HepG2 (cell line): ENCODE measurements around the gene CAPN13. TPM values are rescaled to one million over a fixed set of nuclear protein-coding genes. Genes with fewer than 3 reads are reported as not detected.

Experiments used
- ATAC-seq: fragments of 200-7000 bp; cut with Tn5 transposase; 3 replicates; pipeline ENCODE4 v1.9.1; 2020; ENCODE audit warnings: mild to moderate bottlenecking, moderate library complexity
- BruUV-seq: library from RNA; stranded (reverse); fragments of 400-500 nt; replicated peaks from 2 replicates; lab custom pipeline; 2021; lab: Mats Ljungman, UMichigan
- CTCF ChIA-PET: fragments of 300-600 bp; formaldehyde crosslinking; extraction: SDS; loops from one replicate; lab custom pipeline; 2021; ENCODE audit warnings: low total read pairs, inconsistent platforms, low intra/inter-chr PET ratio; lab: Yijun Ruan, JAX
- POLR2A ChIA-PET: fragments of 350-600 bp; sonication (Branson Sonifier 250); formaldehyde crosslinking; loops from one replicate; lab custom pipeline; 2020; ENCODE audit warnings: antibody characterized with exemption, inconsistent platforms; lab: Yijun Ruan, JAX
- DNase-seq: peaks from one replicate; pipeline ENCODE4 v3.0.0-alpha.2; 2015; ENCODE audit warnings: low spot score
- FAIRE-seq: peaks from 3 replicates; lab custom pipeline; 2011; peaks lifted over from hg19 to GRCh38; lab: Jason Lieb, UNC
- H2AFZ ChIP-seq: one replicate; pipeline ENCODE4 v1.6.1; 2011; ENCODE audit warnings: low read length, inconsistent platforms
- H3K27ac ChIP-seq: fragments of 300-600 bp; 3 replicates; pipeline ENCODE4 v1.8.0; 2011; ENCODE audit warnings: mixed run types, mild to moderate bottlenecking, mixed read lengths, low read length, inconsistent platforms; ENCODE audit not compliant: insufficient read depth; ENCODE audit errors: extremely low read length
- H3K27me3 ChIP-seq, 2 experiments: fragments of 200-600 bp in 1 of 2; 2 replicates in 1 of 2; 3 replicates in 1 of 2; pipeline versions ENCODE4 v1.6.0 to v1.8.0; 2011; ENCODE audit warnings: low read length in 2 of 2, mild to moderate bottlenecking in 2 of 2, moderate library complexity in 2 of 2, inconsistent platforms in 1 of 2; ENCODE audit not compliant: insufficient read depth in 2 of 2, control insufficient read depth in 1 of 2
- H3K36me3 ChIP-seq, 2 experiments: fragments of 200-600 bp in 1 of 2; replicated peaks in 1 of 2; 2 replicates in 1 of 2; 3 replicates in 1 of 2; pipeline versions ENCODE4 v1.5.1 to v1.8.0; 2011; ENCODE audit warnings: low read length in 2 of 2, inconsistent platforms in 1 of 2; ENCODE audit not compliant: insufficient read depth in 2 of 2, control insufficient read depth in 1 of 2
- H3K4me1 ChIP-seq: 2 replicates; pipeline ENCODE4 v1.5.1; 2012; ENCODE audit warnings: low read length, inconsistent platforms; ENCODE audit not compliant: insufficient read depth
- H3K4me2 ChIP-seq: 2 replicates; pipeline ENCODE4 v1.6.0; 2011; ENCODE audit warnings: low read depth, low read length, inconsistent platforms
- H3K4me3 ChIP-seq, 3 experiments: fragments of 200-600 bp in 1 of 3; sonication (generic), shearing (Covaris generic) in 1 of 3; replicated peaks in 1 of 3; 2 replicates each; pipeline ENCODE4 v1.5.1; 2011 to 2016; ENCODE audit warnings: low read length in 3 of 3, inconsistent platforms in 2 of 3, low read depth in 2 of 3, mild to moderate bottlenecking in 2 of 3, control low read depth in 1 of 3, mixed read lengths in 1 of 3; ENCODE audit not compliant: insufficient read depth in 1 of 3
- H3K79me2 ChIP-seq: one replicate; pipeline ENCODE4 v1.6.1; 2011; ENCODE audit warnings: low read length, inconsistent platforms; ENCODE audit not compliant: insufficient read depth
- H3K9ac ChIP-seq: 2 replicates; pipeline ENCODE4 v1.6.0; 2011; ENCODE audit warnings: mild to moderate bottlenecking, low read depth, low read length, inconsistent platforms; ENCODE audit not compliant: insufficient read depth
- H3K9me3 ChIP-seq: 2 replicates; pipeline ENCODE4 v1.5.1; 2012; ENCODE audit warnings: mild to moderate bottlenecking, low read length
- H4K20me1 ChIP-seq: 2 replicates; pipeline ENCODE4 v1.6.0; 2011; ENCODE audit warnings: inconsistent platforms, mild to moderate bottlenecking, low read length, moderate library complexity; ENCODE audit not compliant: insufficient read depth
- CENPBD1 ChIP-seq: sonication (generic); formaldehyde crosslinking; IDR thresholded peaks from 2 replicates; pipeline ENCODE4 v1.8.0; 2022; ENCODE audit warnings: missing genetic modification reagents, low read depth, mild to moderate bottlenecking, borderline replicate concordance
- KMT2B ChIP-seq: IDR thresholded peaks from 2 replicates; pipeline ENCODE4 v1.6.1; 2016; ENCODE audit warnings: missing genetic modification reagents, missing compliant biosample characterization
- NR2F1 ChIP-seq, 2 experiments: fragments of 450-650 bp in 1 of 2; formaldehyde crosslinking in 1 of 2; IDR thresholded peaks; 2 replicates each; pipeline versions ENCODE4 v1.5.0 to v1.6.1; 2016 to 2020; ENCODE audit warnings: mild to moderate bottlenecking in 1 of 2, missing compliant biosample characterization in 1 of 2, missing genetic modification reagents in 1 of 2, moderate library complexity in 1 of 2
- PTBP1 ChIP-seq: fragments of 200-400 bp; formaldehyde crosslinking; IDR thresholded peaks from 2 replicates; pipeline ENCODE4 v1.6.1; 2018; ENCODE audit warnings: low read length, low read depth; ENCODE audit not compliant: poor library complexity, severe bottlenecking
- USF2 ChIP-seq, 2 experiments: sonication (generic) in 1 of 2; formaldehyde crosslinking in 1 of 2; IDR thresholded peaks; 2 replicates each; pipeline versions ENCODE4 v1.5.1 to v1.6.1; 2011 to 2020; ENCODE audit warnings: borderline replicate concordance in 1 of 2, low read depth in 1 of 2, low read length in 1 of 2, mild to moderate bottlenecking in 1 of 2, missing genetic modification reagents in 1 of 2, moderate library complexity in 1 of 2
- ZFP62 ChIP-seq: sonication (generic); formaldehyde crosslinking; IDR thresholded peaks from 2 replicates; pipeline ENCODE4 v1.4.0; 2020; ENCODE audit warnings: missing genetic modification reagents
- ZNF543 ChIP-seq: sonication (generic); formaldehyde crosslinking; IDR thresholded peaks from 2 replicates; pipeline ENCODE4 v1.4.0; 2020; ENCODE audit warnings: mild to moderate bottlenecking, missing genetic modification reagents
- WGBS: methylation state at CpG from one replicate; pipeline ENCODE4 v1.1.6; 2017; ENCODE audit warnings: low lambda C conversion rate; 5-methylcytosine and 5-hydroxymethylcytosine counted together
- in situ Hi-C: cut with HindIII; loops from 2 replicates; pipeline ENCODE4 v1.10.0; 2017; ENCODE audit warnings: low pct_unique_long_range_greater_than_20kb; ENCODE audit not compliant: extremely low pct_ligation_motif_present
- intact Hi-C: fragments of 100-400 bp; cut with micrococcal nuclease; formaldehyde crosslinking; loops from one replicate; pipeline ENCODE4 v1.10.0; 2022; ENCODE audit not compliant: unreplicated experiment
- polyA plus RNA-seq, 8 experiments: library from polyadenylated mRNA; depleted of rRNA in 3 of 8; stranded (reverse) in 7 of 8; unstranded in 1 of 8; fragments of >200 nt; fragmentation: Illumina TruSeq in 4 of 8; extraction: Trizol in 4 of 8; gene quantifications; 2 replicates each; pipeline versions ENCODE4 v1.2.1 to v1.2.3, GENCODE V29; 2011 to 2016; ENCODE audit warnings: low read depth in 4 of 8, missing spikeins in 1 of 8, mixed read lengths in 1 of 8; ENCODE audit not compliant: insufficient read depth in 1 of 8
- total RNA-seq, 5 experiments: library from RNA; depleted of rRNA; stranded (reverse); fragments of >200 nt; fragmentation: Illumina TruSeq; extraction: Trizol; gene quantifications; 2 replicates each; pipeline ENCODE4 v1.2.3, GENCODE V29; 2016; ENCODE audit warnings: low read depth in 1 of 5
- TF ChIP-seq, protein P1 (sequence below): sonication (generic); formaldehyde crosslinking; IDR thresholded peaks from 2 replicates; pipeline ENCODE4 v1.8.1; 2023; ENCODE audit warnings: missing genetic modification reagents, mild to moderate bottlenecking, borderline replicate concordance
- TF ChIP-seq, protein P2 (sequence below), 2 experiments: sonication (generic) in 1 of 2; formaldehyde crosslinking in 1 of 2; IDR thresholded peaks; 2 replicates each; pipeline versions ENCODE4 v1.4.0 to v1.6.1; 2018 to 2020; ENCODE audit warnings: missing genetic modification reagents in 2 of 2, borderline replicate concordance in 1 of 2, low read depth in 1 of 2, mild to moderate bottlenecking in 1 of 2, missing biosample characterization in 1 of 2

CAPN13 gene
- total and polyA plus RNA-seq, 2 of the 13 experiments (the other 11 are each of a cell fraction or from before 2014, with no cell fraction given) = not detected

DNA sequence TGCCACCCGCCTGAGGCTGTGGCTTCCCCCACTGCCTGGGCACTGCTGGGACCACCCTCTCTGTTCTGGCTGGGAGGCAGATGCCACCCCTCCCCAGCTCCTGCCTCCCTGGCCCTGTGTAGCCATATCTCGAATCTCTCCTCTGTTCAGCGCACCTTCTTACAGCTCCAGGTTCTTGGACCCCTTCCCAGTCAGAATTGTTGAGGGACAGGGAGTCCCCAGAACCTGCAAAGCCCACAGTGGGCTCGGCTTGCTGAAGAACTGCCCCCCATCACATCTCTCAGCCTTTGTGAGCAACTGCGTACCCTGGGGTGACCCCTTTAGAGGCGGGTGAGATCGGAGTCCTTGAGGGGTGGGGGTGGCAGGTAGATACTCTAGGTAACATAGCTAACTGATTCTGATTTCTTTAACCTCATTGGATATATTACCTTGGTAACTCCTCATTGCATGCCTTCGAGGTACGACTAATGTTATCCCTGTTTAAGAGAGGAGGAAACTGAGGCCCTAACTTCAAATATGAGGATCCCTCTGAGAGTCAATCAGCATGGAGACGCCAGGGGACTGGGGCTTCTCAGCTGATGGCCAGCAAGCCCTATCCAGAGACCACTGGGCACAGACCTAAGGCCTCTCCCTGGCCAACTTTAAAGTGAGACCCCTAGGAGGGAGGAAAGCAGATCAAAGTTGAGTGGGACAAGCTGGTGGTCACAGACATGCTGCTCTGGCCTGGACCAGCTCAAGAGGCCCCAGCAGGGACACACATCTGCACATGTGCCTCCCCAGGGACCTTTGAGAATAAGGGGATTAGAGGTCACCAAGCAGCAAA, 101.3 kb downstream of the CAPN13 start (continued):
- TF ChIP-seq USF2 (IDR thresholded peaks at IDR 0.05; ENCODE audit: low read depth, low read length) (no peak), USF2 (CRISPR knock-in tag; IDR thresholded peaks at IDR 0.05; ENCODE audit: borderline replicate concordance) (no peak), ZFP62 (CRISPR knock-in tag) (no peak), ZNF543 (CRISPR knock-in tag) (no peak)
- TF ChIP-seq, protein P1, sequence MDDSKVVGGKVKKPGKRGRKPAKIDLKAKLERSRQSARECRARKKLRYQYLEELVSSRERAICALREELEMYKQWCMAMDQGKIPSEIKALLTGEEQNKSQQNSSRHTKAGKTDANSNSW (CRISPR knock-in tag) = no peak

GRCh38 chr2:30705056-30705455, 102.2 kb downstream of the CAPN13 start:
- 26% methylated on average over 5 of the region's 5 CpGs for WGBS
- TF ChIP-seq PTBP1 = no peak
- no peak for TF ChIP-seq NR2F1 (CRISPR knock-in tag; IDR thresholded peaks at IDR 0.05)
- no peak for TF ChIP-seq KMT2B
- TF ChIP-seq, protein P2, sequence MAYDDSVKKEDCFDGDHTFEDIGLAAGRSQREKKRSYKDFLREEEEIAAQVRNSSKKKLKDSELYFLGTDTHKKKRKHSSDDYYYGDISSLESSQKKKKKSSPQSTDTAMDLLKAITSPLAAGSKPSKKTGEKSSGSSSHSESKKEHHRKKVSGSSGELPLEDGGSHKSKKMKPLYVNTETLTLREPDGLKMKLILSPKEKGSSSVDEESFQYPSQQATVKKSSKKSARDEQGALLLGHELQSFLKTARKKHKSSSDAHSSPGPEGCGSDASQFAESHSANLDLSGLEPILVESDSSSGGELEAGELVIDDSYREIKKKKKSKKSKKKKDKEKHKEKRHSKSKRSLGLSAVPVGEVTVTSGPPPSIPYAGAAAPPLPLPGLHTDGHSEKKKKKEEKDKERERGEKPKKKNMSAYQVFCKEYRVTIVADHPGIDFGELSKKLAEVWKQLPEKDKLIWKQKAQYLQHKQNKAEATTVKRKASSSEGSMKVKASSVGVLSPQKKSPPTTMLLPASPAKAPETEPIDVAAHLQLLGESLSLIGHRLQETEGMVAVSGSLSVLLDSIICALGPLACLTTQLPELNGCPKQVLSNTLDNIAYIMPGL (CRISPR knock-in tag; IDR thresholded peaks at IDR 0.05; ENCODE audit: borderline replicate concordance in 1 of 2, low read depth in 1 of 2) = no peak
- TF ChIP-seq CENPBD1 (CRISPR knock-in tag) = no peak
- in situ Hi-C loops = loop anchor here (5.0 to 10.0 kb wide), 3 partner anchors 260 to 538 kb away; partner anchors contain the start of gene LCLAT1

More at GRCh38 chr2:30705056-30705455, 102.2 kb downstream of the CAPN13 start:
- ChIA-PET POLR2A (no interaction called here), CTCF (interaction anchor here (5.7 kb wide), 1 partner anchor 495 kb away, joined by 86 read pairs; no protein-coding TSS in a partner anchor)
- intact Hi-C loops = loop anchor here (5.0 kb wide), 1 partner anchor 263 kb away; no protein-coding TSS in a partner anchor
- Histone ChIP-seq H3K4me3 (no peak overlapping the region), H3K27me3 (peaks cover 1 to 4% of the 10 kb centered on the region in 2 experiments; a peak in 1 of 5 replicates), H2AFZ (no peak overlapping the region), H3K9ac (no peak overlapping the region), H4K20me1 (no peaks in the 10 kb centered on the region), H3K36me3 (no peaks in the 10 kb centered on the region), H3K79me2 (no peaks in the 10 kb centered on the region), H3K4me1 (no peaks in the 10 kb centered on the region), H3K4me2 (no peak overlapping the region), H3K9me3 (peaks cover 23% of the 10 kb centered on the region), H3K27ac (no peak overlapping the region)
- ATAC-seq (no peak), DNase-seq (no peak), FAIRE-seq (no peak)
- no TSS peak for BruUV-seq
